ENCODE measurements around the gene ANKDD1A. TPM values are rescaled to one million over a fixed set of nuclear protein-coding genes. Genes with fewer than 3 reads are reported as not detected.

The ANKDD1A gene
- total RNA-seq, 1 donor from 2014 or later: 4.1 TPM

DNA sequence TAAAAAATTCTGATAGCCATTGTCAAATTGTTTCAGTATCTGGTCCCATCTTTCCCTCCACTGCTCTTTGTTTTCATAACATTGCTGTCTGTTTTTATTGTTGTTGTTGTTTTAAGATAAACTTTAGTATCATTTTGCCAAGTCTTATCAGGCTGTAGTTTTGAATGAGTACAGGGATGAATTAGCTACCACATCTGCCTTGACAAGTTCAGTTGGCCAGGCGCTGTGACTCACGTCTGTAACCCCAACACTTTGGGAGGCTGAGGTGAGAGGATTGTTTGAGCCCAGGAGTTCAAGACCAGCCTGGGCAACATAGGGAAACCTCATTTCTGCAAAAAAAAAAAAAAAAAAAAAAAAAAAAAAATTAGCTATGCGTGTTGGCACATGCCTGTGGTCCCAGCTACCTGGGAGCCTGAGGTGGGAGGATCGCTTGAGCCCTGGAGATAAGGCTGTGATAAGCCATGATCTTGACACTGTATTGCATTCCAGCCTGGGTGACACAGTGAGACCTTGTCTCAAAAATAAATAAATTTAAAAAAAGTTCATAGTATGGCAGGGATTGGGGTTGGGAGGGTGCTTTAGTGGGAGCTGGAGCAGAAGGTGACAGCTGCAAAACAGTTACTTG lies 8.3 kb upstream of the ANKDD1A start:
- Mint-ChIP-seq H3K36me3 (peaks cover 10% of the 10 kb centered on the region), H3K9me3 (peaks cover 14% of the 10 kb centered on the region), H3K27me3 (ENCODE audit: low read depth) (peaks cover 4% of the 10 kb centered on the region), H3K4me3 (no peak overlapping the region), H3K4me1 (peaks cover 15% of the 10 kb centered on the region), H3K27ac (peak overlapping the region; percentile 35)
- no peak for DNase-seq (ENCODE audit: low spot score in 2 of 2, unreplicated experiment in 2 of 2)
- TF ChIP-seq, protein P1, sequence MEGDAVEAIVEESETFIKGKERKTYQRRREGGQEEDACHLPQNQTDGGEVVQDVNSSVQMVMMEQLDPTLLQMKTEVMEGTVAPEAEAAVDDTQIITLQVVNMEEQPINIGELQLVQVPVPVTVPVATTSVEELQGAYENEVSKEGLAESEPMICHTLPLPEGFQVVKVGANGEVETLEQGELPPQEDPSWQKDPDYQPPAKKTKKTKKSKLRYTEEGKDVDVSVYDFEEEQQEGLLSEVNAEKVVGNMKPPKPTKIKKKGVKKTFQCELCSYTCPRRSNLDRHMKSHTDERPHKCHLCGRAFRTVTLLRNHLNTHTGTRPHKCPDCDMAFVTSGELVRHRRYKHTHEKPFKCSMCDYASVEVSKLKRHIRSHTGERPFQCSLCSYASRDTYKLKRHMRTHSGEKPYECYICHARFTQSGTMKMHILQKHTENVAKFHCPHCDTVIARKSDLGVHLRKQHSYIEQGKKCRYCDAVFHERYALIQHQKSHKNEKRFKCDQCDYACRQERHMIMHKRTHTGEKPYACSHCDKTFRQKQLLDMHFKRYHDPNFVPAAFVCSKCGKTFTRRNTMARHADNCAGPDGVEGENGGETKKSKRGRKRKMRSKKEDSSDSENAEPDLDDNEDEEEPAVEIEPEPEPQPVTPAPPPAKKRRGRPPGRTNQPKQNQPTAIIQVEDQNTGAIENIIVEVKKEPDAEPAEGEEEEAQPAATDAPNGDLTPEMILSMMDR (IDR thresholded peaks at IDR 0.05; ENCODE audit: unreplicated experiment): no peak

DNA sequence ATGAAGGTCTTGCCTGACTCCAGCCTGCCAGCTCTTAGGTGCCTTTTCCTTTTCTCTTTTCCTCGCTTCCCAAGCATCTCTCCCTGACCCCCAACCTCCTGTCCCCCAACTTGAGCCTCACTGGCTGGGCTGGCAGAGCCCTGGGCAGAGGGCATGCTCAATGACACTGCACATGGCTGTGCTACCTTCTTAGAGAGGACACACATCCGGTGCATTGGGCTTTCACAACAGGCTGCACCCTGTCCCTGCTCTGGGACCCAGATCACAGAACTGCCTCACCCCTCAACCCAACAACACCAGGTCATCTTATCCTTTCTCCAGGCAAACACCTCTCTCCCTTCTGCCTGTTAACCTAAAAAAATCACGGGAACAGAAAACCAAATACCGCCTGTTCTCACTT lies 7.5 kb upstream of the ANKDD1A start:
- Mint-ChIP-seq H3K4me1 (peaks cover 15% of the 10 kb centered on the region), H3K9me3 (peaks cover 14% of the 10 kb centered on the region), H3K4me3 (no peak overlapping the region), H3K27ac (no peak overlapping the region), H3K27me3 (ENCODE audit: low read depth) (peaks cover 4% of the 10 kb centered on the region), H3K36me3 (peaks cover 10% of the 10 kb centered on the region)
- TF ChIP-seq, protein P1 (IDR thresholded peaks at IDR 0.05; ENCODE audit: unreplicated experiment): no peak
- DNase-seq (ENCODE audit: low spot score in 2 of 2, unreplicated experiment in 2 of 2): no peak

DNA sequence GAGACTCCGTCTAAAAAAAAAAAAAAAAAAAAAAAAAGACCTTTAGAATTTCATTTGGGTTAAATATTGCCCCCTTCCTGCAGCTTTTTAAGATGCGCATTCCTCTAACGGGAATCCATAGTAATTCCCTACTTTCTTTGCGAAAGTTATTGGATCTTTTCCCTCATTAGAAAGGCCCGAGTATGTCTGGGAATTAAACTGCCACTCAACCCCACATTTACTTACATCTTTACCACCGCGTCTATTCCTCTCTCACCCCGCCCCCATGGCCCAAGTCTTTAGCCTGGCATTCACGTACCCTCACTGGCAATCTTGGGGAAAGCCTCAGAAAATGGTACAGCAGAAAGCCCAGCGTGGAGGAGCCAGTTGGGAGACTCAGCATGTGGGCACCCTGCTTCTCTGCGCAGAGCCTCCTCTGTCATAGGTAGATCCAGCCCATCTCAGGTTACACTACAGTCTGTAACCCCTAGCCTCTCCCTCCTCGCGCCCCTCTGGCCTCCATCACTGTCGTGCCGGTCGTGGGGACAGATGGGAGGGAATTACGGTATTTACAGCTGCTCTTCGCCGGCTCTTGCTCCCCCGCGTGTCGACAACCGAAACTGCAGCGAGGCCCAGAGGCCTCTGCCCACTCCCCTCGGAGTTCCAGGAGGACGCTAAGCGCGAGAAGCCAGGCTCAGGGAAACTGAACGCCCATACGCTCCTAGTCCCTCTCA lies 6.4 kb upstream of the ANKDD1A start:
- Mint-ChIP-seq H3K9me3 (peaks cover 14% of the 10 kb centered on the region), H3K4me1 (peaks cover 15% of the 10 kb centered on the region), H3K36me3 (peaks cover 8% of the 10 kb centered on the region), H3K27me3 (ENCODE audit: low read depth) (peaks cover 4% of the 10 kb centered on the region), H3K27ac (peak overlapping the region; percentile 64), H3K4me3 (peak overlapping the region; percentile 64)
- DNase-seq (ENCODE audit: low spot score in 2 of 2, unreplicated experiment in 2 of 2): peak in 1 of 2 experiments; percentile 67
- TF ChIP-seq, protein P1 (IDR thresholded peaks at IDR 0.05; ENCODE audit: unreplicated experiment): peak; percentile 52

DNA sequence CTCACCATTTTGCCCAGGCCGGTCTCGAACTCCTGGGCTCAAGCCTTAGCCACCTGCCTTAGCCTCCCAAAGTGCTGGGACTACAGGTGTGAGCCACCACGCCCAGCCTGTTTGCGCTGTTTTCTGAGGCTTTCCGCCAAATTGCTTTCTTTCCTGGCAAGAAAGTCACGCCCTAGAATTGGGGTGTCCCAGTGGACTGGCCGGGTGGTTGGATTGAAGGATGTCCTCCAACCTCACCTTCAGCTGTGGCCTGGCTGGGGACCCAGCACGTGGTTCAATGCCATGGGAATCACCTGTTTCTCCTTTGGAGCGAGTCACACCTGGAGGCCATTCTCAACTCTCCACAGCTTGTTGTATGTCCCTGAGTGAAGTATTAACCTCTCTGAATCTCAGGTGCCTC lies 5.8 kb upstream of the ANKDD1A start:
- H3K9me3 Mint-ChIP-seq: peaks cover 10% of the 10 kb centered on the region
- H3K27ac Mint-ChIP-seq: no peak overlapping the region
- peaks cover 4% of the 10 kb centered on the region for H3K27me3 Mint-ChIP-seq (ENCODE audit: low read depth)
- peaks cover 8% of the 10 kb centered on the region for H3K36me3 Mint-ChIP-seq
- DNase-seq (ENCODE audit: low spot score in 2 of 2, unreplicated experiment in 2 of 2): no peak
- peaks cover 15% of the 10 kb centered on the region for H3K4me1 Mint-ChIP-seq
- no peak overlapping the region for H3K4me3 Mint-ChIP-seq
- TF ChIP-seq, protein P1 (IDR thresholded peaks at IDR 0.05; ENCODE audit: unreplicated experiment): no peak

DNA sequence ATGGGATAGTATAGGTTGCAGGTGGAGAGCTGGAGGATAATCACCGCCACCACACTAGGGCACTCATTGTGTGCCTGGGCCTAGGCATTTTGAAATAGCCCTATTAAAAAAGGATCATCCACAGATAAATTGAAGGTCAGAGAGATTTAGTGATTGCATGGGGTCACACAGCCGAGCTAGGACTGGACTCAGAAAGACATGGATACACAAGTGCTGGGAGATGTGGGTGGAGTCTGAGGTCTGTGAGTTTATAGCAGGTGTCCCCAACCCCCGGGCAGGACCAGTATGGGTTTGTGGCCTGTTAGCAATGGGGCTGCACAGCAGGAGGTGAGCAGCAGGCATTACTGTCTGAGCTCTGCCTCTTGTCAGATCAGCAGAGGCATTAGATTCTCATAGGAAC lies 5.3 kb upstream of the ANKDD1A start:
- Mint-ChIP-seq H3K27ac (no peak overlapping the region), H3K4me1 (peaks cover 20% of the 10 kb centered on the region), H3K9me3 (peaks cover 8% of the 10 kb centered on the region), H3K27me3 (ENCODE audit: low read depth) (peaks cover 8% of the 10 kb centered on the region), H3K4me3 (no peak overlapping the region), H3K36me3 (peaks cover 6% of the 10 kb centered on the region)
- no peak for DNase-seq (ENCODE audit: low spot score in 2 of 2, unreplicated experiment in 2 of 2)
- TF ChIP-seq, protein P1 (IDR thresholded peaks at IDR 0.05; ENCODE audit: unreplicated experiment): no peak

Data from mesothelial cell of epicardium (in vitro differentiated cells).